HUES64 (cell line): ENCODE measurements around the gene TNFSF15.

Experiments used
- H3K27ac ChIP-seq: 2 replicates; pipeline ENCODE4 v1.7.0; 2013; ENCODE audit warnings: low read depth, low read length, inconsistent platforms
- H3K27me3 ChIP-seq: 2 replicates; pipeline ENCODE4 v1.6.1; 2013; ENCODE audit warnings: mild to moderate bottlenecking, low read length; ENCODE audit not compliant: insufficient read depth
- H3K36me3 ChIP-seq: 2 replicates; pipeline ENCODE4 v1.6.1; 2013; ENCODE audit warnings: mild to moderate bottlenecking, low read length; ENCODE audit not compliant: insufficient read depth
- H3K4me1 ChIP-seq: 2 replicates; pipeline ENCODE4 v1.6.1; 2013; ENCODE audit warnings: mild to moderate bottlenecking, low read length, moderate library complexity; ENCODE audit not compliant: insufficient read depth
- H3K4me3 ChIP-seq: 2 replicates; pipeline ENCODE4 v1.5.1; 2013; ENCODE audit warnings: mild to moderate bottlenecking, low read length, moderate library complexity
- H3K9ac ChIP-seq: 2 replicates; pipeline ENCODE4 v1.6.1; 2013; ENCODE audit warnings: mild to moderate bottlenecking, low read depth, low read length
- H3K9me3 ChIP-seq: 2 replicates; pipeline ENCODE4 v1.6.1; 2013; ENCODE audit warnings: low read depth, low read length; ENCODE audit not compliant: insufficient read depth
- WGBS: fragments of 150-250, 120-280 bp; methylation state at CpG from one replicate; pipeline ENCODE4 v1.1.7; 2013; ENCODE audit warnings: missing lambda C conversion rate; 5-methylcytosine and 5-hydroxymethylcytosine counted together

TNFSF15 gene

GRCh38 chr9:114803479-114804265 is 2.2 kb downstream of the TNFSF15 start:
- H3K36me3 ChIP-seq: no peaks in the 10 kb centered on the region
- H3K9me3 ChIP-seq: no peaks in the 10 kb centered on the region
- no peaks in the 10 kb centered on the region for H3K27me3 ChIP-seq
- 77% methylated on average over 1 of the region's 1 CpG for WGBS
- no peak overlapping the region for H3K27ac ChIP-seq
- H3K9ac ChIP-seq: no peak overlapping the region
- peaks cover 30% of the 10 kb centered on the region for H3K4me1 ChIP-seq
- H3K4me3 ChIP-seq: no peak overlapping the region

- Histone ChIP-seq H3K27ac (no peak overlapping the region; the same call in 1 of the 2 replicates), H3K9ac (no peak overlapping the region), H3K9me3 (no peaks in the 10 kb centered on the region), H3K36me3 (no peaks in the 10 kb centered on the region), H3K27me3 (no peaks in the 10 kb centered on the region), H3K4me3 (no peak overlapping the region), H3K4me1 (peaks cover 13% of the 10 kb centered on the region)
- WGBS: 94% methylated on average over 2 of the region's 2 CpGs
These were observed 5.9 kb downstream of the TNFSF15 start for GRCh38 chr9:114799925-114800324.

GRCh38 chr9:114799441-114799840 is 6.4 kb downstream of the TNFSF15 start:
- Histone ChIP-seq H3K27ac (no peak overlapping the region; the same call in 1 of the 2 replicates), H3K9me3 (no peaks in the 10 kb centered on the region), H3K4me1 (peaks cover 13% of the 10 kb centered on the region), H3K36me3 (no peaks in the 10 kb centered on the region), H3K4me3 (no peak overlapping the region), H3K9ac (no peak overlapping the region), H3K27me3 (no peaks in the 10 kb centered on the region)
- 49% methylated on average over 4 of the region's 5 CpGs for WGBS

- Histone ChIP-seq H3K36me3 (no peaks in the 10 kb centered on the region), H3K9me3 (no peaks in the 10 kb centered on the region), H3K4me3 (no peak overlapping the region), H3K9ac (no peak overlapping the region), H3K4me1 (peaks cover 13% of the 10 kb centered on the region), H3K27ac (no peak overlapping the region), H3K27me3 (no peaks in the 10 kb centered on the region)
- 78% methylated on average over 2 of the region's 2 CpGs for WGBS
These were observed 6.9 kb downstream of the TNFSF15 start for GRCh38 chr9:114798780-114799427.

- Histone ChIP-seq H3K4me3 (no peak overlapping the region), H3K9me3 (no peaks in the 10 kb centered on the region), H3K27ac (no peak overlapping the region), H3K9ac (no peak overlapping the region), H3K27me3 (no peaks in the 10 kb centered on the region), H3K36me3 (no peaks in the 10 kb centered on the region), H3K4me1 (peaks cover 11% of the 10 kb centered on the region)
- 93% methylated on average over 1 of the region's 1 CpG for WGBS
These were observed 7.7 kb downstream of the TNFSF15 start for GRCh38 chr9:114798101-114798500.

- no peak overlapping the region for H3K9ac ChIP-seq
- H3K36me3 ChIP-seq: no peaks in the 10 kb centered on the region
- no peak overlapping the region for H3K4me3 ChIP-seq
- H3K27ac ChIP-seq: no peak overlapping the region
- H3K9me3 ChIP-seq: no peaks in the 10 kb centered on the region
- no peaks in the 10 kb centered on the region for H3K27me3 ChIP-seq
- no peaks in the 10 kb centered on the region for H3K4me1 ChIP-seq
- WGBS: 79% methylated on average over 4 of the region's 4 CpGs
These were observed 13.4 kb downstream of the TNFSF15 start for GRCh38 chr9:114792396-114792795.

DNA sequence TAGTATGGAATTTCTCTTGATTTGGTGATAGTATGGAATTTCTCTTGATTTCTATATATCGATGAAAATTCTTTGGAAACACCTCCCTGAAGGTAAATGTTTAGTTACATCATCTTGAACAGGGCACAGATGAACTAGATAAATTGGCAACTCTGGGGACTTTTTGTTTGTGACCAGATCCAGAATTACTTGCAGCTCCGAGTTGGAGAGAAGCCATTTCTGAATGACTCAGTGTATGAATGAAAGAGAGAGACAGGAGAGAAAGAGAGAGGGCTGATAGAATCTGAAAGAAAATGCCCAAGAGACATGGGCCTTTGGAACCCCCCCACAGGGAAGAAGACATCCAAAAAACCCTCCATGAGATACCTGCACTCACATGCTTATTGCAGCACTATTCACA is 14.1 kb downstream of the TNFSF15 start:
- 95% methylated on average over 2 of the region's 2 CpGs for WGBS
- no peak overlapping the region for H3K4me3 ChIP-seq
- H3K9me3 ChIP-seq: no peaks in the 10 kb centered on the region
- H3K27ac ChIP-seq: no peak overlapping the region
- no peaks in the 10 kb centered on the region for H3K27me3 ChIP-seq
- no peaks in the 10 kb centered on the region for H3K4me1 ChIP-seq
- no peak overlapping the region for H3K9ac ChIP-seq
- H3K36me3 ChIP-seq: no peaks in the 10 kb centered on the region

DNA sequence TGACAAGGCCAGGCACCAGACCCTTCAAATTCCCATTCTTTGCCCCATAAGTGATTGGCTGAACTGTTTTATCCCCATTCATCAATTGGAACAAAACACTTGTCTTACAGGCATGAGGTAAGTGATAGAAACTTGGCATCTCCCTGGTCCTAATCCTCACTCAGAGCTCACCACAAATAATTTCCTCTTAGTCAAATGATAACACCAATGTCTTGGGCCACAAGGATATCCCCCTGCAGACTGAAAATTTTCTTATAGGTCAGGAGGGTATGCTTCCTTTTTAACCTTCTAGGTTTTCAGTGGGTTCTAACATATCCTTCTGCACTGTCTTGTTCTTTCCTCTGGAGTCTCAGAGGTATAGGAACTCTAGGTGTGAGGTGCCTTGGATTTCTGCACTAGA is 14.5 kb downstream of the TNFSF15 start:
- Histone ChIP-seq H3K9me3 (no peaks in the 10 kb centered on the region), H3K9ac (no peak overlapping the region), H3K27ac (no peak overlapping the region), H3K36me3 (no peaks in the 10 kb centered on the region), H3K4me1 (no peaks in the 10 kb centered on the region), H3K4me3 (no peak overlapping the region), H3K27me3 (no peaks in the 10 kb centered on the region)

DNA sequence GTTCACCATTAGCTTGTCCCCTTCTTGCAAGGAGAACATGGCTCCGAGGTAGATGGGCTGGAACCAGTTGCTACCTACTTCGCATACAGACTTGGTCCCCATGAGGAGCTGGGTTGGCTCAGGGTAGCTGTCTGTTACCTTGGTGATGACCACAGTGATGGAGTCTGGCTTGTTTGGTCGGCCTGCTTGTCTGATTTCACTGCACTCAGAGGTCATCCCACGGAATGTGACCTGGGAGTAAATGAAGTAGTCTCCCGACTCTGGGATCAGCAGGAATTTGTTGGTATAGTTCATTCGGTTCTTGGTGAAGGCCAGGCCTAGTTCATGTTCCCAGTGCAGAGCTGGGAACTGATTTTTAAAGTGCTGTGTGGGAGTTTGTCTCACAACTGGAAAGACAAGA is 15.3 kb downstream of the TNFSF15 start:
- Histone ChIP-seq H3K9me3 (no peaks in the 10 kb centered on the region), H3K4me3 (no peak overlapping the region), H3K27me3 (no peaks in the 10 kb centered on the region), H3K36me3 (no peaks in the 10 kb centered on the region), H3K27ac (no peak overlapping the region), H3K4me1 (no peaks in the 10 kb centered on the region), H3K9ac (no peak overlapping the region)
- 91% methylated on average over 6 of the region's 6 CpGs for WGBS

DNA sequence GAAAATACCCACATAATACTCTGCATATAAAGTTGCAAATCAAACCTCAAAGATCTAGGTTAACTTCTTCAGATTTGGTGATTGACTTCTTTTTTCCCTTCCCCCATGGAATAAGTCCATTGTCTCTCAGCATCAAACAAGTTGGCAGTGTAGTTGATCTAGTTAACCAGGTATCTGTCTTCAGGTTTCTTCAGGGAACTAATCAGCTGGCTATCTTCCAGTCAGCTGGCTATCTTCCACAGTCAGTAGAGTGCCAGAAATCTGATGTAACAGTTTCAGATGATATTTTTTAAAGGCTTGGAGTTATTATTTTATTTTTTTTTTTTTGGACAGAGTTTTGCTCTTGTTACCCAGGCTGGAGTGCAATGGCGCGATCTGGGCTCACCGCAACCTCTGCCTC is 16.8 kb downstream of the TNFSF15 start:
- Histone ChIP-seq H3K9me3 (no peaks in the 10 kb centered on the region), H3K4me3 (no peak overlapping the region), H3K27ac (no peak overlapping the region), H3K4me1 (no peaks in the 10 kb centered on the region), H3K9ac (no peak overlapping the region), H3K27me3 (no peaks in the 10 kb centered on the region), H3K36me3 (no peaks in the 10 kb centered on the region)
- 98% methylated on average over 3 of the region's 3 CpGs for WGBS

- 98% methylated on average over 4 of the region's 4 CpGs for WGBS
- Histone ChIP-seq H3K27ac (no peak overlapping the region), H3K4me3 (no peak overlapping the region), H3K9ac (no peak overlapping the region), H3K4me1 (no peaks in the 10 kb centered on the region), H3K9me3 (no peaks in the 10 kb centered on the region), H3K36me3 (no peaks in the 10 kb centered on the region), H3K27me3 (no peaks in the 10 kb centered on the region)
These were observed 17.9 kb downstream of the TNFSF15 start for GRCh38 chr9:114787781-114788498.
